Stimulated activated CD8-positive, alpha-beta memory T cell treated with anti-CD3 and anti-CD28 coated beads, Interleukin-4, amount 100 ng/mL, for 1 hour (primary cell): ENCODE results near the gene ANGPTL4.
A peak's percentile ranks its signal among the peaks of the same experiment; 100 is the strongest.
"Not testable (repeated sequence)": the region's sequence is repeated elsewhere in the genome, so short reads cannot be mapped to it uniquely, and the experiment has no call there.

Source experiments
- DNase-seq, 2 donors: peaks; one replicate each; pipeline ENCODE4 v3.0.0-alpha.2; 2020; ENCODE audit warnings: low read depth in 2 of 2, low spot score in 1 of 2

Gene ANGPTL4

GRCh38 chr19:8334458-8335342 is 29.3 kb upstream of the ANGPTL4 start:
- DNase-seq, result no peak

- no peak for DNase-seq
Observed at GRCh38 chr19:8335343-8336071, 28.4 kb upstream of the ANGPTL4 start.

GRCh38 chr19:8336072-8336569 is 27.8 kb upstream of the ANGPTL4 start:
- DNase-seq, result no peak

- no peak for DNase-seq
Observed at GRCh38 chr19:8336660-8337059, 27.3 kb upstream of the ANGPTL4 start.

DNA sequence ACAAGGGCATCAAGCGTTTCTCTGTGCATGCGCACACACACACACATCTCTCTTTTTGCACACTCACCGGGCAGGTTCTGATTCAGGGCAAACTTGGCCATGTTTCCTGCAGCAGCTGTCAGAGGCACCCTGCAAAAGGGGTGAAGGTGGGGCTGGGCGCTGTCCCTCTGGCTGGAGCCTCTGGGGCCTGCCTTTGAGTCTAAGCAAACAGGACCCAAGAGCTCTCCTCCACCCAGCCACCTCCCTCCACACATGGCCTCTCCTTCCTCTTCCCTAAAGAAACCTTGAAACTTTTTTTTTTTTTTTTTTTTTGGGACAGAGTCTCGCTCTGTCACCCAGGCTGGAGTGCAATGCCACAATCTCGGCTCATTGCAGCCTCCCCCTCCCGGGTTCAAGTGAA is 26.2 kb upstream of the ANGPTL4 start:
- no peak for DNase-seq

DNA sequence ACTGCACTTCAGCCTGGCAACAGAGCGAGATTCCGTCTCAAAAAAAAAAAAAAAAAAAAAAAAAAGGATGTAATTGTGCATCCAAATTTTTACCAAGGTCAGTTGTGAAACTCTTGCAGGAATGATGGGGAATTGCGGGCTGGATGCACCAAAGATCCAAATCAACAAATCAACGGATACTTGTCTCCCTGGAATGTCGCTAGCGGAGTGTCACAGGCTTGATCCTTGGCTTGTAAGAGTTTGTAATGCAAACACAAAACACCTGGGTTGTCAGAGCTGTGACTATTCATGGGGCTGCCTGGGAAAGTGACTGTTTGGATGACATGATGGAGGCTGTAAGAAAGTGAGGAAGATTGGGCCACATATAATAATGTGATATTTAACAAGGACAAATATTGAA is 25.1 kb upstream of the ANGPTL4 start:
- DNase-seq, result no peak

DNA sequence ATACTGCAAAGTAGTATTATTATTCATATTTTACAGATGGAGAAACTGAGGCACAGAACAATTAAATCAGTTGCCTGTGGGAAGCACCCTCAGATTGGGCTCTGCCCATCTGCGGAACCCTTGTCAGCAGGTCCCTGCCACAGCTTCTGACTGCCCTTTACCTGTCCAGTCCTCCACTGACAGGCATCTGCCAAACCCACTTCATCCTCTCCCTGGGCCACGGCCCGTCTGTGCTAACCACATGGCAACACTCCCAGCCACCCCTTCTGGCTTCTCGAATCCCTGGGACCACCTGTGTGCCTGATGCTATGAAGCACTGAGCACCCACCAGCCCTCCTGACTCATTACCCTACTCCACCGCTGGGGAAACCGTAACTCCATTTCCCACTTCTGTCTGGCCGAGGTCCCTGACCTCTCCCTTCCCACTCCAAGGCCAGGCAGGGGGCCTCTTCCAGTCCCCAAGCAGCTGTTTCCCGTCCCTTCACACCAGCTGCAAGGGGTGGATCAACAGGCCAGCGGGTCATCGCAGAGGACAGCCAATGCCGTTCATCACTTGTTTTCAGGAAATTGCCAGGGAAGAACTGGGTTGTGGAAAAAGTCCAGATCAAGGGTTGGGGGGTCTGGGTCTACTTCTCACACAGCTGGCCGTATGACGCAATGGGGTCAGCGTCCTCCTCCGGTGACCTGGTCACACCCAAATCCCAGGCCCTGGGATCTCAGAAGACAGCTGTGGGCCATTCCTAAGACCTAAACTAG is 23.4 kb upstream of the ANGPTL4 start:
- no peak for DNase-seq

GRCh38 chr19:8341504-8341903 is 22.5 kb upstream of the ANGPTL4 start:
- DNase-seq, result not testable (repeated sequence)

- DNase-seq, result no peak
Observed at GRCh38 chr19:8342316-8342683, 21.7 kb upstream of the ANGPTL4 start.

DNA sequence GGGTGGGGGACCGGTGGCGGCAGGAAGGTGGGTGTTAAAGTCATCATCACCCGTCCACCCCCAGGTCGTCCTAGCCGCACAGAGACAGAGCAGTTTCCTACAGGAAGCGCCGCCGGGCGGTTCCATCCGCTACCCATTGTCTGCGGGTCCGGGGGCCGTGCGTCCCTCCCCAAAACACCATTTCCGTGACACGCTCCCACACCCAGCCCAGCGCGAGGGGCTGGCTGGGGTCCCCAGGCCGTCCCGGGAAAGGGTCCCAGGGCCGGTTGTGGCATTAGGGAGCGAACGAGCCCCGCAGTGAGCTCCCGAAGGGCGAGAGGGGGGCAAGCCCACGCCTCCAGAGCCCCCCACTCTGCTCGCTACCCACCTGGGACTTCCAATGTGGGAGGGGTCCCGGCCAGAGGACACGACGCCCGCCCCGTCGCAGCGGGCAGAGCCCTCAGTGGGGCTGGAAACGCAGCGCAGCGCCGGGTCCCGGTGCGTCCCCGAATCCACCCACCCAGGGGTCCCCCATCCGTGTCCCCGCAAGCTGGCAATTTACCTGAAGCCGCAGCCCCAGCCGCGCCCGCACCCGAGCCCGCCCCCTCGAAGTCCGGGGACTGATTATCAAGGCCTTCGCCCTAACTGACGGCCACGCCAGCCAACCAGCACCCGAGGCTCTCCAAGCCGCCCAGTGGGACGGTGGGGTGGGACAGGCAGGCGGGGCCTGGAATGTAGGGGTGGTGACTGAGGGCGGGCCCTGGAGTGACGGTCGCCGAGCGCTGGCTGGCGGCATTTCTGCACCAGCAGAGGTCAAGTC is 21.1 kb upstream of the ANGPTL4 start, which contains the start of gene KANK3:
Gene KANK3, minus strand, starts transcription at position 579 of the 799 bp plus-strand sequence. CDS start 5,434 bp downstream, outside the sequence.
- peak; percentile 75 to 84 for DNase-seq

DNA sequence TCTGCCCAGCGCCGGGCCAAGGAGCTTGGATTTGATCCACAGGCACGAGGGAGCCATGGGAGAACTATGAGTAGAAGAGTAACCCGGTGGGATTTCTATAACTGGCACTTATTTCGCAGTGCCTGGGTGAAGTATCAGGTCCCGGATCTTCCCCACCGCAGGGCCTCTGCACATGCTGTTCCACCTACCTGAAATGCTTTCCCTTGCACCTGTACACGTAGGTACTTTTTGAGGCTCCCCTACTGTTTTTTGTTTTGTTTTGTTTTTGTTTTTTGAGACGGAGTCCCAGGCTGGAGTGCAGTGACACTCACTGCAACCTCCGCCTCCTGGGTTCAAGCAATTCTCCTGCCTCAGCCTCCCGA is 20.5 kb upstream of the ANGPTL4 start:
- DNase-seq, result no peak

- DNase-seq, result not testable (repeated sequence)
Observed at GRCh38 chr19:8349629-8350372, 14.2 kb upstream of the ANGPTL4 start.

- no peak for DNase-seq
Observed at GRCh38 chr19:8352134-8352827, 11.7 kb upstream of the ANGPTL4 start.

GRCh38 chr19:8352845-8353244 is 11.1 kb upstream of the ANGPTL4 start:
- not testable (repeated sequence) for DNase-seq

DNA sequence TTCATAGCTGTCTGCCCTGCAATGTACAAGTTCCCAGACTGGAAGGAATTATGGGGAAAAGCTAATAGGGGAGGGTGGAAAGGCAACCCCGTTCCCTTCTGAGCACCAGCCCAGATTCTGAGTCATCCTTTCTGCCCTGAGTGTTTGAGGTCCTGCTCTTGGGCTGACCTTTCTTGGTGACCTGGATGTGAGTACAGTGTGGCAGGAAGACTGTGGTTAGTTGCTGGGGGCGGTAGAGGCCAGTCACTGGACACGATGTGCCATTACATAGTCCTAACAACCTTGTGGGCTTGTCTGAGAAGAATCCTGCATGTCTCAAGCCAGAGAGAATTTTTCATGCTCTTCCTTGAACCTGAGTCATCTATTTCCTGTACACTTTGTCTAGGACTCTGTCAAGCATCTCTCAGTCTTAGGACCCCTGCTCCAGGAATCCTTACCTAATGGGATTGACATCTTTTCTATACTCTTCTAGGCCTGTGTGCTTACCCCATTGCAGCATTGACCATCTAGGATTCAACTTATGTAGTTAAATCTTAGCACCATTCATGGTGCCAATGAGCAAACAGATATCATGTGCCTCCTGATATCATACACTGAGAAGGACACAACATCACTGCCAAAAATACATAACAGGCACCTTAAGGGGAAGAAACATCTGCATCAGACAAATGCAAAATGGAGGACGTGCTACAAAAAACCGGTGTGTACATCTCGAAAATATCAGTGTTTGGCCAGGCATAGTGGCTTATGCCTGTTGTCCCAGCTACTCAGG is 8.1 kb upstream of the ANGPTL4 start:
- no peak for DNase-seq

DNA sequence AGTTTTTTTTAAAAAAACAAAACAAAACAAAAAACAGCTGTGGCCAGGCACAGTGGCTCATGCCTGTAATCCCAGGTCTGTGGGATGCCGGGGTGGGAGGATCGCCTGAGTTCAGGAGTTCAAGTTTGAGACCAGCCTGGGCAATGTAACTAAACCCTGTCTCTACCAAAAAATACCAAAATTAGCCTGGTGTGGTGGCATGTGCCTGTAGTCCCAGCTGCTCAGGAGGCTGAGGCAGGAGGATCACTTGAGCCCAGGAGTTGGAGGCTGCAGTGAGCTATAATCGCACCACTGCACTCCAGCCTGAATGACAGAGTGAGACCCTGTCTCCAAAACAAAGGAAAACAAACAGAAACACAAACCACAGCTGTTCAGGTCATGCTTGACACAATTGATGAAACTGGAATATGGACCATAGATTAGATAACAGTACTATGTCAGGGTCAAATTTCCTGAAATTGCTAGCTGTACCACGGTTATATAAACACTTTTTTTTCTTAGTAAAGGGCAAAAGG is 6.9 kb upstream of the ANGPTL4 start:
- DNase-seq, result no peak

DNA sequence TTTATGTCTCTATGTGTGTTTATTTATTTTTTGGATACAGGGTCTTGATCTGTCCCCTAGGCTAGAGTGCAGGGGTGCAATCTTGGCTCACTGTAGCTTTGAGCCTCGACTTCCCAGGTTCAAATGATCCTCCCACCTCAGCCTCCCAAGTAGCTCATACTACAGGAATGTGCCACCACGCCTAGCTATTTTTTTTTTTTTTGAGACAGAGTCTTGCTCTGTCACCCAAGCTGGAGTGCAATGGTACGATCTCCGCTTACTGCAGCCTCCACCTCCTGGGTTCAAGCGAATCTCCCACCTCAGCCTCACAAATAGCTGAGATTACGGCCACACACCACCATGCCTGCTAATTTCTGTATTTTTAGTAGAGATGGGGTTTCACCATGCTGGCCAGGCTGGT is 5.0 kb upstream of the ANGPTL4 start:
- DNase-seq, result no peak

- DNase-seq, result no peak
Observed at GRCh38 chr19:8360196-8360595, 3.8 kb upstream of the ANGPTL4 start.
